Activated naive CD4-positive, alpha-beta T cell treated with anti-CD3 and anti-CD28 coated beads, Interleukin-2, amount 10 ng/mL, durations not matched to agents 7 days and 5 days (primary cell): ENCODE measurements around the gene EFCAB10.
A peak's percentile ranks its signal among the peaks of the same experiment; 100 is the strongest.

ENCODE experiments used
- CTCF ChIA-PET: fragments of 350-600 bp; sonication (Branson Sonifier 250); formaldehyde crosslinking; loops from one replicate; lab custom pipeline; 2021; ENCODE audit warnings: antibody characterized with exemption; lab: Charles Lee
- DNase-seq: peaks from one replicate; pipeline ENCODE4 v3.0.0-alpha.2; 2020
- H3K27ac Mint-ChIP-seq: one replicate; pipeline ENCODE4 v1.8.0; 2021; ENCODE audit warnings: mild to moderate bottlenecking, moderate library complexity, mixed read lengths
- H3K27me3 Mint-ChIP-seq: one replicate; pipeline ENCODE4 v1.8.0; 2021; ENCODE audit warnings: mild to moderate bottlenecking, mixed read lengths
- H3K36me3 Mint-ChIP-seq: one replicate; pipeline ENCODE4 v1.8.0; 2021; ENCODE audit warnings: mixed read lengths
- H3K4me1 Mint-ChIP-seq: one replicate; pipeline ENCODE4 v1.8.0; 2021; ENCODE audit warnings: mixed read lengths
- H3K4me3 Mint-ChIP-seq: one replicate; pipeline ENCODE4 v1.8.0; 2021; ENCODE audit warnings: mild to moderate bottlenecking, moderate library complexity, mixed read lengths
- H3K9me3 Mint-ChIP-seq: one replicate; pipeline ENCODE4 v1.8.0; 2021; ENCODE audit warnings: mixed read lengths

Gene EFCAB10

GRCh38 chr7:105581066-105581811 is at the start of gene EFCAB10:
EFCAB10 (minus strand) TSS chr7:105581493; CDS start chr7:105581463, 30 bp downstream.
- peak; percentile 76 for DNase-seq
- peaks cover 7% of the 10 kb centered on the region for H3K27me3 Mint-ChIP-seq
- H3K4me1 Mint-ChIP-seq = peaks cover 15% of the 10 kb centered on the region
- no peak within 1 kb of the TSS for H3K27ac Mint-ChIP-seq
- H3K4me3 Mint-ChIP-seq = peak within 1 kb of the TSS; percentile 68
- peaks cover 2% of the 10 kb centered on the region for H3K36me3 Mint-ChIP-seq
- CTCF ChIA-PET = interaction anchor here (0.9 kb wide), 2 partner anchors 10 to 13 kb away, joined by 3 read pairs; no protein-coding TSS in a partner anchor
- H3K9me3 Mint-ChIP-seq = peaks cover 8% of the 10 kb centered on the region

DNA sequence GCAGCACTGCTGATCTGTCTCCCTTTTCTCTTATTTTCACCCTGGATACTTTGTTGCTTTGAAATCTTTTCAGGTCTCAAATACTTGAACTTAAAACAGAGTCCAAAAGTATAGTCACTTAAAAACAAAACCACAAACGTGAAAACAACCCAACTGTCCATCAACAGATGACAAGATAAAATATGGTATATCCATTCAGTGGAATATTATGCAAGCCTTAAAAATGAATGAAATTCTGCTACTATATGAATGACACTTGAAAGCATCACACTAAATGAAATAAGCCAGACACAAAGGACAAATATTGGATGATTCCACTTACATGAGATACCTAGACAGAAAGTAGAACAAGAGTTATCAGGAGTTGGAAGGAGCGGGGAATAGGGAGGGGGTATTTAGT is 44.7 kb upstream of the EFCAB10 start:
- Mint-ChIP-seq H3K27ac (no peak overlapping the region), H3K36me3 (peaks cover 34% of the 10 kb centered on the region), H3K4me1 (no peaks in the 10 kb centered on the region), H3K27me3 (no peaks in the 10 kb centered on the region), H3K9me3 (peaks cover 6% of the 10 kb centered on the region), H3K4me3 (no peak overlapping the region)
- no peak for DNase-seq
- CTCF ChIA-PET = no interaction called here

DNA sequence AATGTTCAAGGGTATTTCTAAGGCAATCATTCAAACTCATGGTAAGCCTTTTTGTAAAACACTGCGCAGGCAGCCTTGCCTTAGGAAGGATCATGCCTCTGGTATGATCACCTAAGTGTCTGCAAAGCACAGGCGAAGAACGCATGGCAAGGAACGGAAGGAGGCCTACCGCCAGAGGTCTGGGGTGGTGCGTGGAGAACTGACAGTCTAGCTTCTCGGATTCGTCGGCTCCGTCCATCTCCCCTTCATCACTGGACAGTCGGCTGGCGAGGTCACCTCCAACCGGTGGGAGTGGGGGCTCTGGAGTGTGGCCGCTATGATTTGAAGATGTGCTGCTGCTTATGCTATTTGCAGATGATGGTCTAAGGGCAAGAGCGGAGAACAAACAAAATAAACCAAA is 42.6 kb upstream of the EFCAB10 start:
- Mint-ChIP-seq H3K9me3 (peaks cover 6% of the 10 kb centered on the region), H3K36me3 (peaks cover 31% of the 10 kb centered on the region), H3K4me3 (no peak overlapping the region), H3K4me1 (no peaks in the 10 kb centered on the region), H3K27ac (no peak overlapping the region), H3K27me3 (no peaks in the 10 kb centered on the region)
- peak; percentile 7 for DNase-seq
- CTCF ChIA-PET = no interaction called here

- CTCF ChIA-PET = no interaction called here
- Mint-ChIP-seq H3K4me3 (no peak overlapping the region), H3K4me1 (no peaks in the 10 kb centered on the region), H3K36me3 (peaks cover 35% of the 10 kb centered on the region), H3K27me3 (no peaks in the 10 kb centered on the region), H3K9me3 (peaks cover 6% of the 10 kb centered on the region), H3K27ac (no peak overlapping the region)
- DNase-seq = peak; percentile 7
Measured at GRCh38 chr7:105623378-105623777, 42.1 kb upstream of the EFCAB10 start.

GRCh38 chr7:105622106-105622731 is 40.9 kb upstream of the EFCAB10 start:
- Mint-ChIP-seq H3K36me3 (peaks cover 38% of the 10 kb centered on the region), H3K27me3 (no peaks in the 10 kb centered on the region)
- CTCF ChIA-PET = no interaction called here

GRCh38 chr7:105621617-105622016 is 40.3 kb upstream of the EFCAB10 start:
- DNase-seq = no peak
- Mint-ChIP-seq H3K4me3 (no peak overlapping the region), H3K9me3 (peaks cover 6% of the 10 kb centered on the region), H3K36me3 (peaks cover 35% of the 10 kb centered on the region), H3K27ac (no peak overlapping the region), H3K27me3 (no peaks in the 10 kb centered on the region), H3K4me1 (no peaks in the 10 kb centered on the region)
- CTCF ChIA-PET = no interaction called here

More at GRCh38 chr7:105622106-105622731, 40.9 kb upstream of the EFCAB10 start:
- H3K4me1 Mint-ChIP-seq = no peaks in the 10 kb centered on the region
- no peak overlapping the region for H3K27ac Mint-ChIP-seq
- no peak for DNase-seq
- peaks cover 6% of the 10 kb centered on the region for H3K9me3 Mint-ChIP-seq
- no peak overlapping the region for H3K4me3 Mint-ChIP-seq

GRCh38 chr7:105621176-105621575 is 39.9 kb upstream of the EFCAB10 start:
- Mint-ChIP-seq H3K36me3 (peaks cover 32% of the 10 kb centered on the region), H3K27ac (no peak overlapping the region), H3K4me1 (no peaks in the 10 kb centered on the region), H3K27me3 (no peaks in the 10 kb centered on the region), H3K9me3 (peaks cover 5% of the 10 kb centered on the region), H3K4me3 (no peak overlapping the region)
- DNase-seq = no peak
- CTCF ChIA-PET = no interaction called here

DNA sequence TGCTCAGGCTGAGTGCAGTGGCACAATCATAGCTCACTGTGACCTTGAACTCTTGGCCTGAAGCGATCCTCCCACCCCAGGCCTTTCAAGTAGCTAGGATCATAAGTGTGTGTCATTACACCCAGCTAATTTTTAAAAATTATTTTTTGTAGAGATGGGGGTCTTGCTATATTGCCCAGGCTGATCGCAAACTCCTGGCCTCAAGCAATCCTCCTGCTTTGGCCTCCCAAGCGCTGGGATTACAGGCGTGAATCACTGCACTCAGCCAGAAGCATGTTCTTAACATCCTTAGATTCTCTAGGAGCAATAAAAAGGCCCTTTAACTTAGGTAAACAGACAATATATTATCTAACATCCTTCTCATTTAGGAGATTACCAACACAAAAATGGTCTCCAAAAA is 38.3 kb upstream of the EFCAB10 start:
- peaks cover 22% of the 10 kb centered on the region for H3K36me3 Mint-ChIP-seq
- no peaks in the 10 kb centered on the region for H3K9me3 Mint-ChIP-seq

DNA sequence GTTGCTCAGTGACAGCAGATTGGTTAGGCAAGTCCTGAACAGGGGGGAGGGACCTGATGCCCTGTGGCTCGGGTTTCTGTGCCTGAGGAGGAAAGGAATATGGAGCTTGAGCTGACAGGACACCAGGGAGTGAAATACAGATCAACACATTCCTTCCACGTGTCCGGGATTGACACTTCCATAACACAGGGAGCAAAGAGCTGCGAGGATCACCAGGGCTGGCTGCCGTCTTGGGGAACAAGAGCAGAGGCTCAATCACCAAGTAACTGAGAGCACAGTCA is 36.7 kb upstream of the EFCAB10 start:
- Mint-ChIP-seq H3K9me3 (no peaks in the 10 kb centered on the region), H3K27ac (no peak overlapping the region), H3K4me3 (no peak overlapping the region), H3K36me3 (peaks cover 21% of the 10 kb centered on the region), H3K27me3 (no peaks in the 10 kb centered on the region), H3K4me1 (no peaks in the 10 kb centered on the region)
- no peak for DNase-seq
- CTCF ChIA-PET = interaction anchor here (0.6 kb wide), 1 partner anchor 15 kb away, joined by 3 read pairs; no protein-coding TSS in a partner anchor

More for the DNA sequence above, 38.3 kb upstream of the EFCAB10 start:
- no peaks in the 10 kb centered on the region for H3K4me1 Mint-ChIP-seq
- no peaks in the 10 kb centered on the region for H3K27me3 Mint-ChIP-seq
- no peak for DNase-seq
- CTCF ChIA-PET = no interaction called here
- no peak overlapping the region for H3K27ac Mint-ChIP-seq
- H3K4me3 Mint-ChIP-seq = no peak overlapping the region

- Mint-ChIP-seq H3K4me1 (no peaks in the 10 kb centered on the region), H3K4me3 (no peak overlapping the region), H3K27ac (no peak overlapping the region), H3K9me3 (no peaks in the 10 kb centered on the region), H3K27me3 (no peaks in the 10 kb centered on the region), H3K36me3 (peaks cover 18% of the 10 kb centered on the region)
- CTCF ChIA-PET = interaction anchor here (0.6 kb wide), 1 partner anchor 15 kb away, joined by 3 read pairs; no protein-coding TSS in a partner anchor
- no peak for DNase-seq
Measured at GRCh38 chr7:105617280-105618015, 36.2 kb upstream of the EFCAB10 start.

GRCh38 chr7:105614341-105614840 is 33.1 kb upstream of the EFCAB10 start:
- no peak for DNase-seq
- Mint-ChIP-seq H3K4me3 (no peak overlapping the region), H3K4me1 (no peaks in the 10 kb centered on the region), H3K36me3 (peaks cover 16% of the 10 kb centered on the region), H3K27ac (no peak overlapping the region), H3K9me3 (no peaks in the 10 kb centered on the region), H3K27me3 (no peaks in the 10 kb centered on the region)
- CTCF ChIA-PET = no interaction called here

DNA sequence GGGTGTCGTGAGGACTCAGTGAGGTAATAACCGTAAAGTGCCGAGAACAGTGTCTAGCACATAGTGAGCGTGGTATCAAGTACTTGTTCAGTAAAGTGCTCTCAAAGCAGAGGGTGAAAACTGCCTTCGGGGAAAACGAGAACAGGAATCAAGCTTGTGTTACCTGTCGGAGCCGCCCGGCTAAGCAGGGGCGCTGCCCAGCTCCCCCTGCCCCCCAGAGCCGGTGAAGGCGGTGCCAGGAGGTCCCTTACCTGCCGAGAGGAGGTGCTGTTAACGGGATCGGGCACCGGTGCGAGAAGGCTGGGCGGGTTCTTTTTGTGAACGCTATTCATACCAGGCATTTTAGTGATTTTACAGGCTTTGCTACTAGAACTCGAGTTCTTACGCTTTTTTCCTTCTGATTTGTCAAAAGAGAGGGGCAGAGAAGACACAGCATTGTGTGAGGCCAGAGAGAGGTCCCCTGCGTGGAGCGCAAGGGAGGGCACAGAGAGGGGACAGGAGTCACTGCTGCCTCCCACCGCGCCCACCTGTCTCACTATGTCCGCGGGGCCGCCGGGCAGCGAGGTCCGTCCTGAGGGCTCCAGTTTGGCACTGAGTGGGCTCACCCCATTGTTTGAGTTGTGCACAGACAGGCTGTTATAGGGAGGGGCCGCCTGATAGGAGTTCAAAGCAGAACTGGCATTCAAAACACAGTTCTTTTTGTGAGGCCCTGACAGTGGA is 32.5 kb upstream of the EFCAB10 start:
- H3K27ac Mint-ChIP-seq = no peak overlapping the region
- DNase-seq = no peak
- H3K9me3 Mint-ChIP-seq = no peaks in the 10 kb centered on the region
- H3K27me3 Mint-ChIP-seq = no peaks in the 10 kb centered on the region
- peaks cover 14% of the 10 kb centered on the region for H3K36me3 Mint-ChIP-seq
- no peak overlapping the region for H3K4me3 Mint-ChIP-seq
- CTCF ChIA-PET = no interaction called here
- H3K4me1 Mint-ChIP-seq = no peaks in the 10 kb centered on the region

DNA sequence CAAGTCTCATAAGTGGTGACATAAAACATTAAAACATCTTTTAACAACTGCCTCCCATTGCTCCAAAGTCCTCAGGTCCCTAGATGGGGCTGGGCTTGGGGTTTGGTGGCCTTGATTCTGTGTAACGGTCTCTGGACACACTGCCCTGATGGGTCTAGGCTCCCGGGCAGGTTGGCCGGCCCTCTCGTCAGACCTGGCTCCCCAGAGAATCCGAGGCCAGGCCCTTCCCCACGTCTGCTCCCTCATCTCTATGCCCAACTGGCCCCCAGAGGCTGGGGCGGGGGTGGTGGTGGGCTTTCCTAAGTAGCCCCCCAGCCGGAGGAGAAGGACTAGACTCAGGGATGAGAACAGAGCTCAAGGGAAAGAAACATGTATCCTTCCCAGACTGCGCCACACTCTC is 31.5 kb upstream of the EFCAB10 start:
- H3K27ac Mint-ChIP-seq = no peak overlapping the region
- no peaks in the 10 kb centered on the region for H3K9me3 Mint-ChIP-seq
- no peak overlapping the region for H3K4me3 Mint-ChIP-seq
- no peak for DNase-seq
- no peaks in the 10 kb centered on the region for H3K4me1 Mint-ChIP-seq
- peaks cover 10% of the 10 kb centered on the region for H3K36me3 Mint-ChIP-seq
- CTCF ChIA-PET = no interaction called here
- H3K27me3 Mint-ChIP-seq = no peaks in the 10 kb centered on the region
